ENCODE measurements around the gene ADARB1. TPM values are rescaled to one million over a fixed set of nuclear protein-coding genes. Genes with fewer than 3 reads are reported as not detected.

ADARB1 gene
- total and polyA plus RNA-seq, 2 experiments from 2014 or later = 4.8 to 14.8 TPM

DNA sequence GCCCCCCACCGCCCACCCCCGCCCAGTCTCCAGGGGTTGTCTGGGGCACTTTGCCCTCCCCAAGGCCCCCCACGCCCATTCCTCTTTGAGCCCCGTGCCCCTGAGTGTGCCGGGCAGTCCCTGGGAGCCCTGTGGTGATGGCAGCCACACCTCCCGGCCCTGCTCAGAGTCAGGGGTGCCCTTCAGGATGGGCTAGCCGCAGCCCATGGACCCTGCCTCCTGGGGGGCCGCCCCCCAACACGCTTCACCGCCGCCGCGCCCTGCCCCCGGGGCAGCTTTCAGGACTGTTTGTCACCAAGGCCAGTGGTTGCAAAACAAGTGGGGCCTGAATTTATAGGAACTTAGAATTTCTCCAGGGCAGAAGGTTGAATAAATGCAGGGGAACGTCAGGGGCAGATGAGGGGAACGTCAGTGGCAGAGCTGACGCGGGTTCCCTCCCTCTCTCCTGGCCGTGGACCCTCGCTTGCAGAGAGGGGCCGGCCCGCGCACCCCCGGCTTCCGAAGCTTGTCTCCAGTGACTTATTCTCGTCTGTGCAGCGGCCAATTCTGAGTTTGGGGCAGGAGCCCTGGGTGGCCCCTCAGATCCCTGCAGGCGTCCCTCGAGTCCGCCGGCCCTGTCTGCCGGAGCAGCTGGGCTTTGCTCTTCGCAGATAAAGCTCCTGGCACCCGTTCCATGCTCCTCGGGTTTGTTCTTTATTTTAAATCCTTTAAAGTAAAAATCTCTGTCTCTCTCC, 41.2 kb upstream of the ADARB1 start (continued):
- TF ChIP-seq, protein P1, sequence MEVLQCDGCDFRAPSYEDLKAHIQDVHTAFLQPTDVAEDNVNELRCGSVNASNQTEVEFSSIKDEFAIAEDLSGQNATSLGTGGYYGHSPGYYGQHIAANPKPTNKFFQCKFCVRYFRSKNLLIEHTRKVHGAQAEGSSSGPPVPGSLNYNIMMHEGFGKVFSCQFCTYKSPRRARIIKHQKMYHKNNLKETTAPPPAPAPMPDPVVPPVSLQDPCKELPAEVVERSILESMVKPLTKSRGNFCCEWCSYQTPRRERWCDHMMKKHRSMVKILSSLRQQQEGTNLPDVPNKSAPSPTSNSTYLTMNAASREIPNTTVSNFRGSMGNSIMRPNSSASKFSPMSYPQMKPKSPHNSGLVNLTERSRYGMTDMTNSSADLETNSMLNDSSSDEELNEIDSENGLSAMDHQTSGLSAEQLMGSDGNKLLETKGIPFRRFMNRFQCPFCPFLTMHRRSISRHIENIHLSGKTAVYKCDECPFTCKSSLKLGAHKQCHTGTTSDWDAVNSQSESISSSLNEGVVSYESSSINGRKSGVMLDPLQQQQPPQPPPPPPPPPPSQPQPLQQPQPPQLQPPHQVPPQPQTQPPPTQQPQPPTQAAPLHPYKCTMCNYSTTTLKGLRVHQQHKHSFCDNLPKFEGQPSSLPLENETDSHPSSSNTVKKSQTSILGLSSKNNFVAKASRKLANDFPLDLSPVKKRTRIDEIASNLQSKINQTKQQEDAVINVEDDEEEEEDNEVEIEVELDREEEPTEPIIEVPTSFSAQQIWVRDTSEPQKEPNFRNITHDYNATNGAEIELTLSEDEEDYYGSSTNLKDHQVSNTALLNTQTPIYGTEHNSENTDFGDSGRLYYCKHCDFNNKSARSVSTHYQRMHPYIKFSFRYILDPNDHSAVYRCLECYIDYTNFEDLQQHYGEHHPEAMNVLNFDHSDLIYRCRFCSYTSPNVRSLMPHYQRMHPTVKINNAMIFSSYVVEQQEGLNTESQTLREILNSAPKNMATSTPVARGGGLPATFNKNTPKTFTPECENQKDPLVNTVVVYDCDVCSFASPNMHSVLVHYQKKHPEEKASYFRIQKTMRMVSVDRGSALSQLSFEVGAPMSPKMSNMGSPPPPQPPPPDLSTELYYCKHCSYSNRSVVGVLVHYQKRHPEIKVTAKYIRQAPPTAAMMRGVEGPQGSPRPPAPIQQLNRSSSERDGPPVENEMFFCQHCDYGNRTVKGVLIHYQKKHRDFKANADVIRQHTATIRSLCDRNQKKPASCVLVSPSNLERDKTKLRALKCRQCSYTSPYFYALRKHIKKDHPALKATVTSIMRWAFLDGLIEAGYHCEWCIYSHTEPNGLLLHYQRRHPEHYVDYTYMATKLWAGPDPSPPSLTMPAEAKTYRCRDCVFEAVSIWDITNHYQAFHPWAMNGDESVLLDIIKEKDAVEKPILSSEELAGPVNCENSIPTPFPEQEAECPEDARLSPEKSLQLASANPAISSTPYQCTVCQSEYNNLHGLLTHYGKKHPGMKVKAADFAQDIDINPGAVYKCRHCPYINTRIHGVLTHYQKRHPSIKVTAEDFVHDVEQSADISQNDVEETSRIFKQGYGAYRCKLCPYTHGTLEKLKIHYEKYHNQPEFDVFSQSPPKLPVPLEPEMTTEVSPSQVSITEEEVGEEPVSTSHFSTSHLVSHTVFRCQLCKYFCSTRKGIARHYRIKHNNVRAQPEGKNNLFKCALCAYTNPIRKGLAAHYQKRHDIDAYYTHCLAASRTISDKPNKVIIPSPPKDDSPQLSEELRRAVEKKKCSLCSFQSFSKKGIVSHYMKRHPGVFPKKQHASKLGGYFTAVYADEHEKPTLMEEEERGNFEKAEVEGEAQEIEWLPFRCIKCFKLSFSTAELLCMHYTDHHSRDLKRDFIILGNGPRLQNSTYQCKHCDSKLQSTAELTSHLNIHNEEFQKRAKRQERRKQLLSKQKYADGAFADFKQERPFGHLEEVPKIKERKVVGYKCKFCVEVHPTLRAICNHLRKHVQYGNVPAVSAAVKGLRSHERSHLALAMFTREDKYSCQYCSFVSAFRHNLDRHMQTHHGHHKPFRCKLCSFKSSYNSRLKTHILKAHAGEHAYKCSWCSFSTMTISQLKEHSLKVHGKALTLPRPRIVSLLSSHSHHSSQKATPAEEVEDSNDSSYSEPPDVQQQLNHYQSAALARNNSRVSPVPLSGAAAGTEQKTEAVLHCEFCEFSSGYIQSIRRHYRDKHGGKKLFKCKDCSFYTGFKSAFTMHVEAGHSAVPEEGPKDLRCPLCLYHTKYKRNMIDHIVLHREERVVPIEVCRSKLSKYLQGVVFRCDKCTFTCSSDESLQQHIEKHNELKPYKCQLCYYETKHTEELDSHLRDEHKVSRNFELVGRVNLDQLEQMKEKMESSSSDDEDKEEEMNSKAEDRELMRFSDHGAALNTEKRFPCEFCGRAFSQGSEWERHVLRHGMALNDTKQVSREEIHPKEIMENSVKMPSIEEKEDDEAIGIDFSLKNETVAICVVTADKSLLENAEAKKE (CRISPR knock-in tag; IDR thresholded peaks at IDR 0.05) = no peak
- no peak for TF ChIP-seq ZNF114 (CRISPR knock-in tag; IDR thresholded peaks at IDR 0.05)
- no peak for TF ChIP-seq CREB1 (CRISPR knock-in tag; IDR thresholded peaks at IDR 0.05; ENCODE audit: low read depth)
- no peak for TF ChIP-seq EZH2 (IDR thresholded peaks at IDR 0.05; ENCODE audit: low read depth, unreplicated experiment)
- TF ChIP-seq POLR2AphosphoS5 (IDR thresholded peaks at IDR 0.05; ENCODE audit: low read depth) = no peak

DNA sequence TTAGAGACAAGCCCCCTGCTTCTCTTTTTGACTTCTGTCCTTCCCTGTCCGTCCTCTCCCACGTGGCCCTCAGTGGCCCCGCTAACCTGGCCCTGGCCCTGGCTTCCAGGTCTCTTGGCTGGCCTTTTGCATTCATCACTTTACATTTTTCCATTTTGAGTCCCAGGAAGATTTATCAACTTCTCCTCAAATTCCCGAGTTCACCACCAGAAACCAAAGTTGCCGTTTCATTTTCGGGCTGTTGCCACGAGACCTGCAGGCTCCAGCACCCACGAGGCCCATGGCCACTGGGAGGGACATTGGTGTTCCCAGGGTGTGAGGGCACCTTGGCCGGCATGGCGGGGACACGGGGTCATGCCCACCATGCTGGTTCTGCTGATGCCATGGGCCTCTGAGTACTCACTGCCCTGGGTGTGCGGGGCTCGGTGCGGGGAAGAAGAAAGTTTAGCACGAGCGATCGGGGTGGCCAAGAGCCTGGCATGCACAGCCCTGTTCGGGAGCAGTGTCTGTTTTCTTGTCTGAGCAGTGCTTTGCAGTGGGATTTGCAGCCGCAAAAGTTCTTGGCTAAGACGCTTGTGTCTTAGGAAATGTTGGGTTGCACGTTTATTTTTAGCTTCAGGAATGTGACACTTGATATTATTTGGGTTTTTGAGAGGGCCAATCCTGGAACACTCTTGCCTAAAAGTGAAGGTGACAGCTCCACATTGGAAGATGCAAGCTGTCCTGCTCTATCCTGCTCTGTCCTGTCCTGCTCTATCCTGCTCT, 40.4 kb upstream of the ADARB1 start:
- Mint-ChIP-seq H3K4me3 (no peak overlapping the region; the same call in 2 of the 3 replicates), H3K27ac (no peak overlapping the region), H3K36me3 (ENCODE audit: low read depth) (peaks cover 3% of the 10 kb centered on the region; the same call in 1 of the 3 replicates), H3K9me3 (peaks cover 8% of the 10 kb centered on the region), H3K27me3 (ENCODE audit: insufficient read depth, low read depth, poor library complexity) (peaks cover 13% of the 10 kb centered on the region), H3K4me1 (peaks cover 35% of the 10 kb centered on the region)
- Histone ChIP-seq H3K9me2 (ENCODE audit: insufficient read depth) (no peaks in the 10 kb centered on the region), H3K36me3 (ENCODE audit: insufficient read depth) (no peaks in the 10 kb centered on the region), H3K4me2 (no peak overlapping the region), H3K27ac (ENCODE audit: low read depth) (no peak overlapping the region), H3K4me3 (no peak overlapping the region), H3K27me3 (ENCODE audit: insufficient read depth) (no peaks in the 10 kb centered on the region), H2AFZ (no peak overlapping the region), H3K4me1 (ENCODE audit: insufficient read depth) (peaks cover 26% of the 10 kb centered on the region), H3K79me2 (replicated peaks; ENCODE audit: insufficient read depth) (no peaks in the 10 kb centered on the region), H4K20me1 (replicated peaks; ENCODE audit: insufficient read depth) (no peaks in the 10 kb centered on the region), H3F3A (replicated peaks; ENCODE audit: low read depth) (no peaks in the 10 kb centered on the region)
- ATAC-seq (no peak), DNase-seq (ENCODE audit: low spot score) (no peak)
- TF ChIP-seq, protein P1 (CRISPR knock-in tag; IDR thresholded peaks at IDR 0.05) = no peak
